Spleen (tissue), 7 donors: Measurements from ENCODE around the gene FILIP1L.

Experiments
- CTCF ChIP-seq, 11 experiments: fragments of 200-600 bp in 7 of 11; fragments of 450-650 bp in 4 of 11; sonication (generic) in 4 of 11; IDR thresholded peaks in 8 of 11; conservative IDR thresholded peaks in 3 of 11; 1 replicate in 7 of 11; 2 replicates in 4 of 11; pipeline versions ENCODE4 v1.4.0 to v1.8.0; 2016 to 2021; ENCODE audit warnings: antibody characterized with exemption in 11 of 11, inconsistent platforms in 4 of 11, mild to moderate bottlenecking in 1 of 11
- POLR2A ChIP-seq, 3 donors: fragments of 450-650 bp; IDR thresholded peaks; one replicate each; pipeline ENCODE4 v1.5.1; 2017; ENCODE audit warnings: antibody characterized with exemption in 3 of 3, mild to moderate bottlenecking in 1 of 3
- POLR2AphosphoS5 ChIP-seq, 3 donors: sonication (generic); formaldehyde crosslinking; IDR thresholded peaks; one replicate each; pipeline ENCODE4 v1.5.1; 2017; ENCODE audit warnings: antibody characterized with exemption in 3 of 3
- donor health status: DM: no; HTN: no; CAD: no; lungs with moderate emphysema.
- donor health status: DM: no; HTN: no; CAD: no.
- donor health status: DM: no; HTN: no; CAD: no.

- TF ChIP-seq CTCF (IDR thresholded peaks at IDR 0.05 in 8 of 11, conservative IDR thresholded peaks at IDR 0.05 in 3 of 11) (no peak), POLR2A (IDR thresholded peaks at IDR 0.05) (no peak), POLR2AphosphoS5 (IDR thresholded peaks at IDR 0.05) (no peak)
Measured at GRCh38 chr3:99909714-99910495, 204.4 kb downstream of the FILIP1L start.
